HuH-7.5 (cell line): ENCODE results near the gene GPC6.

Source experiments
- DNase-seq: peaks from one replicate; pipeline ENCODE4 v3.0.0; 2011; ENCODE audit warnings: low spot score

Gene GPC6

DNA sequence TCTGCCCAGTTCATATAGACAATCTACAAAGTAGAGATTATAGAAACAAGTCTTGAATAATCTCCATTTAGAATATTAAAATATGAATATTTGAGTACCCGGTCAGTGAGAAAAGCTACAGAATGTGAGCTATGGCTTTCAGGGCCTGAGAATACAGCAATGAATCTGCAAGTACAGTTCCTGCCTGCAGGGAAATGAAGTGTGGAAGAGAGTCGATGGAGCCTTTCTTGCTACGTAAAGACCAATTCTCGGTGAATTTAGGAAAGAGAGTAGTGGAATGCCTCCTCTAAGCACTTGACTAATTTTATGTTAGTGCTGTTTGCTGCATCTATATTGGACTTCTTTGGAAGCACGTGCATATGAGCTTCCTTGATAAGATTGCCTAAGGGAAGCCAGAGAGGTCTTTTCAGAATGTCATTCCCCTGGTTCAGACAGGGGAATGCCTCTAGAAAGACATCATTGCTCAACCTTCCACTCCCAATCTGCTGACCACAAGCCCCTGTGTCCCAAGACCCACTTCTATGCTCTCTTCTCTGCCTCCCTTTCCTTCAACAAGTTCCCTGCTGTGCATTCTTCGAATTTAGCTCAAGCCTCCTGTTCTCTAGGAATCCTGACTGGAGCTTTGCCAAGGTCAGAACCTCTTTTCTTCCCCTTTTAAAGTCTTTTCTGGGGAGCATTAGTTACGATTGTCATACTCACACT is 41.9 kb downstream of the GPC6 start:
- DNase-seq: no peak

DNA sequence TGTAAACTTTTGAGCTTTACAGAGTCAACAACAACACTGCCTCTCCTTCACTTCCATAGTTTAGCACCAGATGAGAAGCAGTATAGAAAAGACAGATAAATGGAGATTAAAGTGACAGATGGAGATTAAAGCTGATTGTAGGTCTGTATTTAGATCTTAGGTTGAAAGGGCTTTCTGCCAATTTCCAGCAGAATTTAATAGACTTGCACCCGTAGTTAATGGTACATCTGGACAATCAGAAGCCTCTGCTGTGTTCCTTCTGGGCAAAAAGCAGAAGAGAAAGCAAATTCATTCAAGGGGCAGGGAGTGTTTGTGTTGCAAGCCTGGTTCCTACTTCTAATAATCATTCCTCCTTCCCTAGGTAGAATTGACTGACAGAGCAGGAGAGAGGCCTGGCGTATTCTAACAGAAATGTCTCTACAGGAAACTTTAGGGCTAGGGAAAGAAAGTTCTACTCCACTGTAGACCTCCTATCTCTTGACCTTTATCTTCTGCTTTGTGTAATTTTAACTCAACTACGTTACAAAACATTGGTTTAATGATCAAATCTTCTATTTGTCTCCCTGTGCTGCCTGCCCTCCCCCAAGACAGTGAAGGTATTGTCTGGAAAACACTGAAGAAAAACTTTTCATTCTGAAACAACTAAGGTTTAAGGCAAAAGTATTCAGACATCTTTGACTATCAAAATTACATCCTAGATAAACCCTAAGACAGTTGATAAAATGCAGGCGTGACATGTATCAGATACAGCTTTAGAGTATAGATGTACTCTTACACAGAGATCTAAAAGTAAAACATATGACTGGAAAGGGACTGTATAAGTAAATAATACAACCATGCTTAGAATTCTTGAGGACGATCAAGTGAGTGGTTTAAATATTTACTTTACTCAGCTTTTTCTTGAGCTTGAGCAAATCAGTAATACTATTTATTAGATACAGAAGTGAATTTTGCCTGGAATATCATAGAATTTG is 44.4 kb downstream of the GPC6 start:
- DNase-seq: no peak

DNA sequence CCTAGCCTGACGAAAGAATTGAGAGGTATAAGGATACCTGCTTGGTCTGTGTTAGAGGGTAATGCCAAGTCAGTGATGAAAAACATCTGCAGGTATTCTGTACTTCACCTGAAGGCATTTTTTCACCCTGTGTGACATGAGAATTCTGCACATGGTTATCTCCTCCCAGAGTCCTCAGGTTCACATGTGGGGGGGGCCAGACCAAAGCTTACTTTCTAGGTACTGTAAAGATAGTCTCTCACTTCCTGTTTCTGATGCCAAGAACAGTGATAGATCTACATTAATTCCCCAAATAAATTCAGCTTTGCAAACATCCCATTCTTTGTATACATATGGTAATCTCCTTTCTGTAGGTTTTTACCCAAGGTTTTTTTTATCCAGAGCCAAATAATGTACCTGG is 53.4 kb downstream of the GPC6 start:
- no peak for DNase-seq

DNA sequence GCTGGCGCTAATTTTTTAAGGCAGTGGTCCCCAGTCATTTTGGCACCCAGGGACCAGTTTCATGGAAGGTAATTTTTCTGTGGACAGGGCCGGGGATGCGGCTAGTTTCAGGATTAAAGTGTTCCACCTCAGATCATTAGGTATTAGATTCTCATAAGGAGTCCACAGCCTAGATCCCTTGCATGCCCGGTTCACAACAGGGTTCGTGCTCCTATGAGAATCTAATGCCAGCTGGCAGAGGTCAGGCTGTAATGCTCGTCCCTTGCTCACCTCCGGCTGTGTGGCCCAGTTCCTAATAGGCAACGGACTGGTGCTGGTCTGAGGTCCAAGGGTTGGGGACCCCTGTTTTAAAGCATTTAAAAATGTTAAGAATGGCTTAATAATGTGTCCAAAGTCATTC is 54.1 kb downstream of the GPC6 start:
- no peak for DNase-seq

DNA sequence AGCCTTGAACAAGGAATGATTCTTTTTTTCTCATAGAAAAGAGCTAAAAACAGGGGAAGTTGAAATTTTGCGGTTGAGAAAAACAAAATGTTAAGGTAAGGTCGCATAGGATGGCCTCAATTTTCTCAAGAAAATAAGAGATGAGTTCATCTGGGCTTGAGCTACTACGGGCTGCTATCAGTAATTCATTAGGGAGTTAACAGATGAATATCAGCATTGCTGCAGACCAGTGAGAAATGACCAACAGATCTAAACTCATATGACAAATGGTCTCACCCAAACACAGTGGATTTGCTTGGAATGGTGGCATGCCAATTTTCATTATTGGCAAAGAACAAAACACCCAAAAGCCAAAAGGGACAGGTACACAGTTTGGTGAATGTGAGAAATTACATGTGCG is 56.6 kb downstream of the GPC6 start:
- DNase-seq: no peak

DNA sequence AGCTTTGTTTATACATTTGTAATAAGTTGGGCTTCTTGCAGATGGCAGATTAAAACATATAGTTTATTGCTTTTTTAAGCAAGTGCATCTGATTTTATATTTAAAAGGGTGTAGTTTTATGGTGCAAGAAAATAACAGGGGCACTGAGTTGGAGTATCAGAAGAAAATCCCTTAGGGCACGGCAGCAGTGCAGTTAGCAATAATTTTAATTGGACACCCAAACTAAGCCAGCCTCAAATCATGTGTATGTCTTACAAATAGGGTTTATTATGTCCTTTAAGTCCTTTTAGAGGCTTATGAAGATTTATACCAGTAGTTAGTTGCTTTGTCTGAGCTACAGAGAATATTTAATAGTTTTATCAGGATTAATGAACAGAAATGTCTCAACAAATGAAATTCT is 57.5 kb downstream of the GPC6 start:
- no peak for DNase-seq

DNA sequence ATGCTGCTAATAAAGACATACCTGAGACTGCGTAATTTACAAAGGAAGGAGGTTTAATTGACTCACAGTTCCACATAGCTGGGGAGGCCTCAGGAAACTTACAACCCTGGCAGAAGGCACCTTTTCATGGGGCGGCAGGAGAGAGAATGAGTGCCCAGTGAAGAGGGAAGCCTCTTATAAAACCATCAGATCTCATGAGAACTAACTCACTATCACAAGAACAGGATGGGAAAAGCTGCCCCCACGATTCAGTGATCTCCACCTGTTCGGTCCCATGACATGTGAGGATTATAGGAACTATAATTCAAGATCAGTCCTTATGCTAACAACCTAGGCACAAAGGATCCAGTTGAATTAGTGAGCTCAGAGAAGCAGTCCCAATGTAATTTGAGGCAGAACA is 59.4 kb downstream of the GPC6 start:
- DNase-seq: no peak

DNA sequence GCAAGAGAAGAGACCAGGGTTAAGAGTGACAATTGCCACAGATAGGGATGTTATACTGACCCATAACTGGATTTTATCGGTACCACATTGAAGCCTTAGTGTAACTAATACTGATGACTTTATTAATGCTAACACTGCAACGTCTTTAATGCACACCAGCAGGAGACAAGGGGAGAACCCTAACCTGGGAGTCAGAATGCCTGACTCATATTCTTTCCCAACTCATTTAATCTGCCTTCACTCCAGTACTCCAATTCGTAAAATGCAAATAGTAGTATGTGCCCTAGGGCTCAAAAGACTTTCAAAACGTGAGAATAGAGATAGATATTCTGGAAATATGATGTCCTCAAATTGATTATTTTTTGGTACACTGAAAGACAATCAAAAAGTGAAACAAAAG is 62.4 kb downstream of the GPC6 start:
- DNase-seq: no peak

DNA sequence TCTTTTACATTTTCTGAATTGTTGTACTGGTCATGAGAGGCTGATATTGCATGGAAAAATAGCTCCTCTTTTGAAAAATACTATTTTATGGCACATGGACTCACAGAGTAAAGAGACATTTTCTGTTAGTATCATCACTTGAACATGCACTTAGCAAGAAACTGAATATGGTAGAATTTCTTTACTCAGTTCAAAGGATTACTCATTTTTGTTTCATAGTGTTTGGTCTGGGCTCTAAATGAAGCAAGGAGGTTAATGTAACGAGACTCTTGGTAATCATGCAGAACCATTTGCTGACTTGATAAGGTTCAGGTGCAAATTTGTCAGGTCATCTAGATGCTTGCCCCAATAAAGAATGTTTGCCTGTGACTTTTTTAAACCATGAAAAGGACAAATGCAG is 63.2 kb downstream of the GPC6 start:
- no peak for DNase-seq

DNA sequence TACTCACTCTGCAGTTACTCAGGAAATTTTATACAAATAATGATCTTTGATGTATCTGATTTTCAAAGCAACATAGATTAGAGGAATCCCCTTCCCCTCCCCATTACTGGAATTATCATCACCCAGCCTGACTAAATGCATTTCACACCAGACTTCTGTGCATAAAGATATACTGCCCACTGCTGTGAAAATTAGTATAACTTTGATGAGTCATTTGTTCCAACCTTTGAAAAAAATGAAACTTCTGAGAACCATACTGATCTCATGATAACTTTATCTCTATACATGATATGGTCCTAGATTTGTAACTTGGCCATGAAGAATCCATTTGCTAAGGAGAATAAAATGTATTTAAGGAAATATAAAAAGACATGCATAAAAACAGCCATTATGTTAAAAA is 63.9 kb downstream of the GPC6 start:
- DNase-seq: no peak

DNA sequence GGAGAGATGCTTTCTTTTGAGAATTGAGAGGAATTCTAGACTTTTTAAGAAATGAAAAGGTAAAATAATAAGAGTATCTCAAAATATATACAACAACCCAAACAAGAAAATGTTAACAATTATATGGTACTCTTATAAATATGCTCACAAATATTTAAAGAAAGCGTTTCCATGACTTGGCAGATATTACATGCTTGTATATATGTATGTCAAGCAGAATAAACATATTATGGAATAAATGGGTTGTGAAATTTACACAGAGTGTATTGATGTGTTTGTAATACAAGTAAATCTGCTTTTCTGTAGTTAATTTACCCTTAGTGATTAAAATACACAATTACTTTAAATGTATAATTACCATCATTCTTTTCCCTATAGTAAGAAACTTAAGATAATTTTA is 65.8 kb downstream of the GPC6 start:
- DNase-seq: no peak

DNA sequence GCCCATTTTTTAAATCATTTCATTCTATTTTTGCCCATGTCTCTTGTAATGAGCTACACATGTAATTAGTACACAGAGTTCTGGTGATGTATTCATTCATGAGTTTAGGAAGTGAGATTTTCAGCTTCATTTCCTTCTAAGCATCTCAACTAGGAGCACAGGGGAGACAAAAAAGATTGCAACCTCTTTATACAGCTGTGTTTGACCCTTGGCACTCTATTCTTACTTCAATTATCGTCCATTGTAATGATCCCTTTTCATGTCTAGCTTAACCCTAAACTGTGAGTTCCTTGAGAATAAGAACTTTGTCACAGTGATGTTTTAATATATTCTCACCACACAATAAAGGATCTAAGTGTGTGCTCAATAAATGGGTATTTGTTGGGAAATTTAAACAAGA is 67.1 kb downstream of the GPC6 start:
- no peak for DNase-seq

DNA sequence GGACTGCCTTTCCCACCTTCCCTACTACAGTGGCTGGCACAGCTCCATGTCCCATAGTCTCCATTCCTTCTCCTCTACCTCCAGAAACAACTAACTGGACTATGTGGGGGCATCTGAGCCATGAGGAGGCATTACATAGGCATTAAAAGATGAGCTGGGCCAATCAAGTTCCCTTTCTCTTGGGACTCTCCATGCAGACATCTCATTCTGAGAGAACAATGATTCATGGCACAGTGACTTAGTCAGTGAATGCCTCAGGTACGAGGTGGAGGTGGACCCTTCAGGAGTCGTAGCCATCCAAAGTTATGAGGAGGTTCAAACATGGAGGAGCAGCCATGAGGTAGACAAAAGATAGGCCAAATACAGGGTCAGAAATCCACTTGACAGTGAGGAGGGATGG is 70.0 kb downstream of the GPC6 start:
- no peak for DNase-seq

DNA sequence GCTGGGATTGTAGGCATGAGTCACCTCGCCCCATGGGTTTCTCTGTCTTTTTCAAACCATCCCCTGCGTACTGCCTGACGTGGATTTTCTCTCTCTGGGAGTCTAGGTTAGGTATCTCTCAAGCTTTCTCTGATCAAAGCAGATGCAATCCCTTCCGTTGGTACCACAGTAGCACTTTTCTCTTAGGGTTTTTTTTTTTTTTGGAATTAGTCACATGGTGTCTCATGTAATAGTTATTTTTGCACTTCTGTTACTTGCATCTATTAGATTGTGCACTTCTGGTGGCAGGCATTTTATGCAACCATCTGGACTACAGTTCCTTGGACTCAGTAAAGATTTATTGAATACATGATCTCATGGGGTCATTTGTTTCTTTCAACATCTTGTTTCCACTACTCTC is 72.1 kb downstream of the GPC6 start:
- DNase-seq: no peak

DNA sequence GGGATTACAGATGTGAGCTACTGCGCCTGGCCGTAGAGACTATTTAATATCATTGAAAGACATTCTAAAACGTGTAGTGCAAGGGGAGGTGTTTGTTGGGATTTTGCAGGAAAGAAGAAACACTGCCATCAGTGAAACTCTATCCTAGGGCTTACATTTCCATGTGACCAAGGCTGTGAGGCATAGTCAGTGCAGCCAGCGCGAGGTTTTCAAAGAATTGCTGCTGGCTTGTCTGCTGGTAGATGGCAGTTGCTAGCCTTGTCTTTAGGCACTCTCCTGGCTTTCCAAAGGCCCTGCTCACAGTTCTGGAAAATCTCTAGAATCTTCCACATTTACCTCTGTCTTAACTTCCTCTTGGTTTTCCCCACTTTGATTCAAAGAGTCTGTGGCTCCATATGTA is 77.5 kb downstream of the GPC6 start:
- no peak for DNase-seq

DNA sequence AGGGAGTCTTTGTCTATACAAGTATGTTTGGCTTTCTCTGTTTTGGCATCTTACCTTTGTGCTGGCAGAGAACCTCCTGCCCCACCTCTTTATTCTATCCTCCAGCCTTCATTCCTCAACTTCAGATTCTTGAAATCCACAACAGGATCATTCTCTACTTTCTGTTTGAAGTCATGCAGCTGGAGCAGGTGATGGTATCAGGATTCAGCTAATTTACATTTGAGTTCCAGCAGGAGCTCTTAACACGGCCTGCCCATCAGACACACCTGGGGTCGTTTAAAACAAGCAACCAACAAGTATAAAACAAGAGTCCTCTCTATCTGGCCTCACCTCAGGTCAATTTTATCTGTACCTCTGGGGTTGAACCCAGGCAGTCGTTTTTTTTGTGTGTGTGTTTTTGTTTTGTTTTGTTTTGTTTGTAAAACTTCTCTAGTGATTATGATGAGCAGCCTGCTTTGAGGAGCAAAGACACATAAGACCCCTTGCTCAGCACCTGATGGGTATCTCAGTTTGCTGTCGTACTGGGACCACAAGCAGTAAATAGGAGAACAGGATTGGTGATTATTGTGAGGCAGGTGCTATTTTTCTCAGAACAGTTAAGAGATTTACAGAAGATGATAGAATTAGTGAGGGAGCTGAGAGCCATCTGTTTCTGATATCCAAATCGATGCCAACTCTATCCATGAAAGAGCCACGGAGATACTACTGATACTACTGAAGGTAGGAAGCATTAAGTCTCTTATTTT is 78.4 kb downstream of the GPC6 start:
- DNase-seq: no peak

DNA sequence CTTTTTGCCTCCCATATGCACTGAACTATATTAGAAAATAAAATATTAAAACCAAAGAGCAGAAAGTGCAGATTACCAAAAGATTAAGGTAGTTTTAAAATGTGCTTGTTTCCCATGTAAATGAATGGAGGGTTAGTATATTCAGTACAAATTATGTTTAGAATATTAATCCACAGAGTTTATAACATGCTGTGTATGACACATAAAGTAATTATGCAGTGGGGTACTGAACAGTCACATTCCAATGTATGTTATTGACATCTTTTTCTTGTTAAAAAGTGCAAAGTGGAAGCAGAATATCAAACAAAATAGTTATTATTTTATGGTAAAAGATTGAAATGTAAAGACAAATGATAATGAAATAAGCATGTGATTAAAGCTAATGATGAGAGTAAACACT is 79.3 kb downstream of the GPC6 start:
- no peak for DNase-seq

DNA sequence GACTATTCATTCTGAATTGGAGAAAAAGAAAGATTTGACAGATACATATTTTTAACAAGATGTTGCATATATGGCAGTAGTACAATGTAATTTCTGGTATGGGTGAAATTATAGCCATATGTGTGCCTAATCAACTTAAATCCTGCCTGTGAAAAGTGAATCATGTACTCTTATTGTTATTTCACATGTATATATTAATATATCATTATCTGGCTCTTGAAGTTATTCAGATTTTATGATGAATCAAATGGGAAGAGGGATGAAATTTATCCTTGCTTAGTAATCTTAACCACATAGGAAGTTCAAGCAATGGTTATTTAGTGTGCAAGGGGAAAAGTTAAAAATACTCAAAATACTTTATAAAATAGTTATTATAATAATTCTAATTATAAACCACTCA is 80.5 kb downstream of the GPC6 start:
- no peak for DNase-seq

DNA sequence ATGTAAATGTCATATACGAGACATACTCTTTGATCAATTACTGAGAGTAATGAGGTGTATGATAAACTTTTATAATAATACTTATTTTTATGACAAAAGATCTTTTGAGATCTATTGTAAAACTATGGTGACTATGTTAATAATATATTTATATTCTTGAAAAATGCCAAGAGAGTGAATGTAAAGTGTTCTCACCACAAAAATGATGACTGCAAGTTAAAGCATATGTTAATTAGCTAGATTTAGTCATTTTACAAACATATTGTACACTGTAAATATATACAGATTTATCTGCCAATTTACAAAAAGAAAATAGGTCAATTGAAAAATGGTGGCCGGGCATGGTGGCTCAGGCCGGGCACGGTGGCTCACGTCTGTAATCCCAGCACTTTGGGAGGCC is 81.0 kb downstream of the GPC6 start:
- DNase-seq: no peak

DNA sequence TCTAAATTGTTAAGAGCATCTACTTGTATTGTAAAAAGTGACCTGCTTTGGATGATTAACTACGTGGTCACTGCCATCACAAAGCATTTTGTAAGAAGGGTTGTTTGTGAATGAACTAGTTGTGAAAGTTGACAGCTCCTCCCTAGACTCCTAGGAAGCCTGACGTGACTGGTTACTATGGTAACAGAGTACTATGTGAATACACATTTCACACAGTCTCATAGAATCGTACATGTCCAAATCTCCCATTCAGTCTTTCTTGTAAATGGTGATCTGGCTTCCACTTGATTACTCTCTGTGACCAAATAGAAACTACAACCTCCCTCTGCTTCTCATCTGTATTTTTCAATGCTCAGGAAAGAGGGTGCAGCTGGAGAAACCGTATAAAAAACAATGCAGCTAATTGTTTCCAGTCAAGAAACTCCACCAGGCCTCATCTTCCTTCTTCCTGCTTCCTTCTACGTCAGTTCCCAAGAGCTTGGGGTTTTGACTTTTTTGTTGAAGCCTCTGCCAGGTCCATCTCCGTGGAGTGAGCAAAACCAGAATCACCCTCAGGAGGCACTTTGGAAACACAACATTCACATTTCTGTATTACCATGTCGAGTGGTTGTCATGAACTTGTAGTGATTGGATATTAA is 83.4 kb downstream of the GPC6 start:
- DNase-seq: no peak

DNA sequence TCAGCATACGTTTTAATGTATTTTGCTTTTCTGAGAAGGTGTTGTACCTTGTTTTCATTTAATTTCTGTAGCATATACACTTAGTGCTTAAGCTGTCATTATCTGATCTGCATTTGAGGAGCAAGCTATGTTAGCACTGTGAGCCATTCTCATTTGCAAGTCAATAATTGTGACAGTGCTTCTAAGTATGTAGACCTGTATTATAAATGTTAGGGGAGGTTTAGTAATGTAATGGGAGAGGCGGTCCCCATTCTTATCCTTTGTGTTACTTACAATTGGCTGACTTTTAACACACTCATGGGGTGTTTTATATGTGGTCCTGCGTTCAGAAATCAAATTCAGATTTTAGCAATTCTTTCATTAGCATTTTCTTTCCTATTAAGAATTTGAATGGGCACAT is 90.2 kb downstream of the GPC6 start:
- DNase-seq: no peak

DNA sequence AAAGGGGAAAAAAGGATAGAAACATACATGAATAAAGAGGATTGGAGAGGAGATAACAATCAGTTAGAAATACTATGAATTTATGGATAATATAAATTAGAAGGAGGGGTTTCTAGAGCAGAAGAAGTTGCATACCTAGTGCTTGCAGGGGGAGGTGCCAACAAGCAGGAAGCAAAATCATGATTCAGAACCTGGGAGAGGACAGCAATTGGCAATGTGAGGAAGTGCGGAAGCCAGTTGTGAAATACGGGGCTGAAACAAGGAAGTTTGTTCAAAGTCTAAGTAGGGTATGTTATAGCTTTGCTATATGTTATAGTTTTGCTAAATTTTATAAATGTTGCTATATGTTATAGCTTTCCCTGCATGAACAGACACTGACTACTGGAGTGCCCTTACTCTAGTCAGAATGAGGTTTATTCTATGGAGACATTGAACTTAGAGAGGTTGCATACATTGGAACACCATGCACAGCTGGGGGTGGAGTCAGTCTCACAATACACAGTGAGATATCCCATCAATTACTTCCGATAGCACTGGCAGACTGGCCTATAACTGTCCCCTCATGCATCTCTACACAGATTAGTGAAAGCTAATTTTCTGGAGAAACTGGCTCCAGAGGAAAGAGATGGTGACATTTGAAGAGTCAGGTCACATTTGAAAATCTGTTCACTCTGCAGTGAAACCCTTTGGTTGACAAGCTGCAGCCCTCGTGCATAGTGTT is 92.1 kb downstream of the GPC6 start:
- no peak for DNase-seq
